ENCODE data around the gene DNAJB11.

The DNAJB11 gene

GRCh38 chr3:186605078-186605477, 34.6 kb downstream of the DNAJB11 start:
- Histone ChIP-seq H3K9ac (ENCODE audit: low read length) (no peak overlapping the region), H2AFZ (ENCODE audit: low read depth, low read length, severe bottlenecking) (no peak overlapping the region), H3K4me3 (ENCODE audit: insufficient read depth, low read length, poor library complexity, severe bottlenecking) (no peak overlapping the region), H3K27me3 (ENCODE audit: low read length) (no peaks in the 10 kb centered on the region), H3K4me2 (ENCODE audit: low read depth, low read length, poor library complexity, severe bottlenecking) (no peak overlapping the region), H3F3A (ENCODE audit: insufficient read depth) (no peaks in the 10 kb centered on the region), H3K36me3 (ENCODE audit: low read length) (no peaks in the 10 kb centered on the region), H3K9me2 (replicated peaks; ENCODE audit: insufficient read depth, low read length) (no peaks in the 10 kb centered on the region), H3K9me3 (ENCODE audit: insufficient read depth, low read length) (no peaks in the 10 kb centered on the region), H4K20me1 (ENCODE audit: low read depth, low read length) (no peaks in the 10 kb centered on the region), H3K79me2 (ENCODE audit: insufficient read depth, low read length) (no peaks in the 10 kb centered on the region), H3K27ac (ENCODE audit: low read depth, low read length) (no peak overlapping the region)
- no peak for TF ChIP-seq EZH2phosphoT487 (conservative IDR thresholded peaks at IDR 0.05; ENCODE audit: low read length)
- TF ChIP-seq CTCF (IDR thresholded peaks at IDR 0.05; ENCODE audit: insufficient read depth, low read length, poor library complexity, severe bottlenecking) = no peak

- Histone ChIP-seq H3K27me3 (ENCODE audit: low read length) (no peaks in the 10 kb centered on the region), H4K20me1 (ENCODE audit: low read depth, low read length) (no peaks in the 10 kb centered on the region), H2AFZ (ENCODE audit: low read depth, low read length, severe bottlenecking) (no peak overlapping the region), H3K79me2 (ENCODE audit: insufficient read depth, low read length) (no peaks in the 10 kb centered on the region), H3K9me3 (ENCODE audit: insufficient read depth, low read length) (no peaks in the 10 kb centered on the region), H3K4me2 (ENCODE audit: low read depth, low read length, poor library complexity, severe bottlenecking) (no peak overlapping the region), H3K27ac (ENCODE audit: low read depth, low read length) (no peak overlapping the region), H3K4me3 (ENCODE audit: insufficient read depth, low read length, poor library complexity, severe bottlenecking) (no peak overlapping the region), H3K9ac (ENCODE audit: low read length) (no peak overlapping the region), H3K9me2 (replicated peaks; ENCODE audit: insufficient read depth, low read length) (no peaks in the 10 kb centered on the region), H3F3A (ENCODE audit: insufficient read depth) (no peaks in the 10 kb centered on the region), H3K36me3 (ENCODE audit: low read length) (no peaks in the 10 kb centered on the region)
- TF ChIP-seq CTCF (IDR thresholded peaks at IDR 0.05; ENCODE audit: insufficient read depth, low read length, poor library complexity, severe bottlenecking) (no peak), EZH2phosphoT487 (conservative IDR thresholded peaks at IDR 0.05; ENCODE audit: low read length) (no peak)
These were observed 35.3 kb downstream of the DNAJB11 start for GRCh38 chr3:186605561-186606545.

- Histone ChIP-seq H3K9ac (ENCODE audit: low read length) (no peak overlapping the region), H3K27ac (ENCODE audit: low read depth, low read length) (no peak overlapping the region), H2AFZ (ENCODE audit: low read depth, low read length, severe bottlenecking) (no peak overlapping the region), H3K4me2 (ENCODE audit: low read depth, low read length, poor library complexity, severe bottlenecking) (no peak overlapping the region), H4K20me1 (ENCODE audit: low read depth, low read length) (no peaks in the 10 kb centered on the region), H3K9me2 (replicated peaks; ENCODE audit: insufficient read depth, low read length) (no peaks in the 10 kb centered on the region), H3K36me3 (ENCODE audit: low read length) (no peaks in the 10 kb centered on the region), H3K9me3 (ENCODE audit: insufficient read depth, low read length) (no peaks in the 10 kb centered on the region), H3K27me3 (ENCODE audit: low read length) (no peaks in the 10 kb centered on the region), H3K4me3 (ENCODE audit: insufficient read depth, low read length, poor library complexity, severe bottlenecking) (no peak overlapping the region), H3K79me2 (ENCODE audit: insufficient read depth, low read length) (no peaks in the 10 kb centered on the region), H3F3A (ENCODE audit: insufficient read depth) (no peaks in the 10 kb centered on the region)
- TF ChIP-seq EZH2phosphoT487 (conservative IDR thresholded peaks at IDR 0.05; ENCODE audit: low read length) (no peak), CTCF (IDR thresholded peaks at IDR 0.05; ENCODE audit: insufficient read depth, low read length, poor library complexity, severe bottlenecking) (no peak)
These were observed 38.2 kb downstream of the DNAJB11 start for GRCh38 chr3:186608624-186609215.

All from SU-DHL-6 (cell line).